HEK293 (cell line): ENCODE measurements around the gene NECTIN4.
A peak's percentile ranks its signal among the peaks of the same experiment; 100 is the strongest.

Experiments
- CTCF ChIA-PET: fragments of 350-600 bp; formaldehyde crosslinking; extraction: SDS; loops from one replicate; lab custom pipeline; 2021; ENCODE audit warnings: antibody characterized with exemption; lab: Yijun Ruan, JAX
- POLR2A ChIA-PET: fragments of 300-600 bp; formaldehyde crosslinking; extraction: SDS; loops from one replicate; lab custom pipeline; 2020; ENCODE audit warnings: antibody characterized with exemption, inconsistent platforms; lab: Yijun Ruan, JAX
- H3K27ac ChIP-seq: fragments of 200-500 bp; sonication (Bioruptor generic); 2 replicates; pipeline ENCODE4 v1.5.1; 2014; ENCODE audit warnings: low read depth, low read length, control low read depth, inconsistent platforms; ENCODE audit errors: extremely low read depth
- H3K36me3 ChIP-seq, 2 experiments: fragments of 200-500 bp in 1 of 2; sonication (Bioruptor generic) in 1 of 2; 1 replicate in 1 of 2; 2 replicates in 1 of 2; pipeline ENCODE4 v1.5.1; 2014 to 2017; ENCODE audit warnings: inconsistent platforms in 2 of 2, low read length in 2 of 2; ENCODE audit not compliant: control insufficient read depth in 2 of 2, insufficient read depth in 1 of 2
- H3K4me1 ChIP-seq: fragments of 200-500 bp; sonication (Bioruptor generic); 2 replicates; pipeline ENCODE4 v1.5.1; 2014; ENCODE audit warnings: mild to moderate bottlenecking, low read length, inconsistent platforms; ENCODE audit not compliant: control insufficient read depth, insufficient read depth
- H3K4me3 ChIP-seq: 2 replicates; pipeline ENCODE4 v1.5.1; 2011; ENCODE audit warnings: low read depth, mild to moderate bottlenecking, control low read depth, low read length, moderate library complexity
- H3K9me3 ChIP-seq: fragments of 200-500 bp; sonication (Bioruptor generic); 2 replicates; pipeline ENCODE4 v1.5.1; 2014; ENCODE audit warnings: low read depth, low read length, inconsistent platforms; ENCODE audit not compliant: control insufficient read depth, insufficient read depth
- CTCF ChIP-seq: fragments of 450-650 bp; formaldehyde crosslinking; IDR thresholded peaks from 2 replicates; pipeline ENCODE4 v1.5.1; 2016; ENCODE audit warnings: missing biosample characterization, missing genetic modification characterization
- EGR2 ChIP-seq: fragments of 450-650 bp; formaldehyde crosslinking; IDR thresholded peaks from 2 replicates; pipeline ENCODE4 v1.5.1; 2016; ENCODE audit warnings: low read depth, missing biosample characterization, missing genetic modification characterization
- FEZF1 ChIP-seq: fragments of 450-650 bp; formaldehyde crosslinking; IDR thresholded peaks from 2 replicates; pipeline ENCODE4 v1.5.1; 2016; ENCODE audit warnings: missing biosample characterization, missing genetic modification characterization
- IKZF3 ChIP-seq: fragments of 450-650 bp; IDR thresholded peaks from 2 replicates; pipeline ENCODE4 v1.5.0; 2018; ENCODE audit warnings: missing biosample characterization, mild to moderate bottlenecking, missing genetic modification characterization, moderate library complexity
- PRDM1 ChIP-seq: fragments of 450-650 bp; formaldehyde crosslinking; IDR thresholded peaks from 2 replicates; pipeline ENCODE4; 2016; ENCODE audit warnings: missing biosample characterization, missing genetic modification characterization
- SCRT1 ChIP-seq: fragments of 450-650 bp; formaldehyde crosslinking; IDR thresholded peaks from 2 replicates; pipeline ENCODE4 v1.5.1; 2016; ENCODE audit warnings: missing biosample characterization, missing genetic modification characterization, borderline replicate concordance
- SCRT2 ChIP-seq: fragments of 450-650 bp; formaldehyde crosslinking; IDR thresholded peaks from 2 replicates; pipeline ENCODE4 v1.5.1; 2016; ENCODE audit warnings: missing biosample characterization, missing genetic modification characterization
- SP7 ChIP-seq: fragments of 450-650 bp; formaldehyde crosslinking; IDR thresholded peaks from 2 replicates; pipeline ENCODE4 v1.5.1; 2016; ENCODE audit warnings: missing biosample characterization, missing genetic modification characterization
- TRIM28 ChIP-seq: IDR thresholded peaks from 2 replicates; pipeline ENCODE4 v1.6.1; 2011; ENCODE audit warnings: low read length, control low read depth, borderline replicate concordance
- ZBTB8A ChIP-seq: fragments of 450-650 bp; formaldehyde crosslinking; IDR thresholded peaks from 2 replicates; pipeline ENCODE4 v1.5.1; 2016; ENCODE audit warnings: missing biosample characterization, missing genetic modification characterization
- ZFHX2 ChIP-seq: fragments of 450-650 bp; formaldehyde crosslinking; conservative IDR thresholded peaks from 2 replicates; pipeline ENCODE4 v1.5.1; 2016; ENCODE audit warnings: missing biosample characterization, missing genetic modification characterization
- ZNF18 ChIP-seq: fragments of 450-650 bp; formaldehyde crosslinking; IDR thresholded peaks from 2 replicates; pipeline ENCODE4 v1.5.1; 2016; ENCODE audit warnings: missing biosample characterization, missing genetic modification characterization
- ZNF23 ChIP-seq: fragments of 450-650 bp; formaldehyde crosslinking; IDR thresholded peaks from 2 replicates; pipeline ENCODE4 v1.5.1; 2016; ENCODE audit warnings: missing biosample characterization, missing genetic modification characterization, borderline replicate concordance
- ZNF335 ChIP-seq: fragments of 450-650 bp; formaldehyde crosslinking; conservative IDR thresholded peaks from 2 replicates; pipeline ENCODE4 v1.5.1; 2016; ENCODE audit warnings: missing biosample characterization, missing genetic modification characterization
- TF ChIP-seq, protein P1 (sequence below): fragments of 450-650 bp; formaldehyde crosslinking; IDR thresholded peaks from 2 replicates; pipeline ENCODE4 v1.5.1; 2017; ENCODE audit warnings: missing biosample characterization, missing genetic modification characterization
- TF ChIP-seq, protein P2 (sequence below): fragments of 450-650 bp; formaldehyde crosslinking; IDR thresholded peaks from 2 replicates; pipeline ENCODE4 v1.5.1; 2016; ENCODE audit warnings: missing biosample characterization, missing genetic modification characterization
- TF ChIP-seq, protein P3 (sequence below): sonication (generic); formaldehyde crosslinking; IDR thresholded peaks from 2 replicates; pipeline ENCODE4 v1.8.1; 2022; ENCODE audit warnings: mild to moderate bottlenecking, moderate library complexity, missing genetic modification reagents

The NECTIN4 gene

DNA sequence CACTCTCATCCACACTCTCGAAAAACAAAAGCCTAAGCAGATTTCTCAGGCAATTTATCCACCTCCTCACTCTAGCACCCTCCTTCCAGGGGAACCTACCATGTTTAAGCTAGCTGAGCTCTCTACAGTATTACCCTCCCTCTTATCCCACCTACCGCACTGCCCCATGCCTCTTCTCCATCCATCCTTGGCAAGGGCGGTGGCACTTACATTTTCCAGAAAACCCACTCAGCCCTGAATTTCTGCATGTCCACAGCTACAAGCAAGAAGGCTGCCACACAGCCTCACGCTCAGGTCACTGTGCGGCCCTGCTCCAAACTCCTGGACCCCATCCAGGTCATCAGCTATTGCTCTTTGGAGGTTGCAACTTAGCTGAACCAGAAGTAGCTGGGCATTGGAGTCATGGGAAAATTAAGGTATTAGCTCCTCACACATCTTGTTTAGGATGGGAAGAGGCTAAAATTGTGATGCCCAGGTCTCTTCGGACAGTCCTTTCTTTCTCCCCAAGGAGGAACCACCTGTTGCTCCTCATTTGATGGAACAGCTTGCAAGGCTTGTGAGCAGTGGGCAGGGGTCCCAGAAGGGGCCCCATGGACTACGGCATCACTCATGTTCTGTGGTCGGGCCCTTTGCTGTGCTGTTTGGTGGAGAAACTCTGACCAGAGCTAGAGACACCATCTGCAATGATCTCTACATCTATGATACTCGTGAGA lies 9.9 kb upstream of the NECTIN4 start:
- peak; percentile 89 for TF ChIP-seq SCRT1 (tag by site-specific recombination)
- TF ChIP-seq PRDM1 (tag by site-specific recombination), result peak; percentile 65; the same call in 1 of the 2 replicates
- TF ChIP-seq, protein P1, sequence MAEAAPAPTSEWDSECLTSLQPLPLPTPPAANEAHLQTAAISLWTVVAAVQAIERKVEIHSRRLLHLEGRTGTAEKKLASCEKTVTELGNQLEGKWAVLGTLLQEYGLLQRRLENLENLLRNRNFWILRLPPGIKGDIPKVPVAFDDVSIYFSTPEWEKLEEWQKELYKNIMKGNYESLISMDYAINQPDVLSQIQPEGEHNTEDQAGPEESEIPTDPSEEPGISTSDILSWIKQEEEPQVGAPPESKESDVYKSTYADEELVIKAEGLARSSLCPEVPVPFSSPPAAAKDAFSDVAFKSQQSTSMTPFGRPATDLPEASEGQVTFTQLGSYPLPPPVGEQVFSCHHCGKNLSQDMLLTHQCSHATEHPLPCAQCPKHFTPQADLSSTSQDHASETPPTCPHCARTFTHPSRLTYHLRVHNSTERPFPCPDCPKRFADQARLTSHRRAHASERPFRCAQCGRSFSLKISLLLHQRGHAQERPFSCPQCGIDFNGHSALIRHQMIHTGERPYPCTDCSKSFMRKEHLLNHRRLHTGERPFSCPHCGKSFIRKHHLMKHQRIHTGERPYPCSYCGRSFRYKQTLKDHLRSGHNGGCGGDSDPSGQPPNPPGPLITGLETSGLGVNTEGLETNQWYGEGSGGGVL (tag by site-specific recombination), result peak; percentile 24; the same call in 1 of the 2 replicates
- no peak for TF ChIP-seq FEZF1 (tag by site-specific recombination)
- TF ChIP-seq ZBTB8A (tag by site-specific recombination), result no peak
- peak; percentile 98 for TF ChIP-seq SCRT2
- TF ChIP-seq, all 188 proteins: peak for 4
- CTCF ChIA-PET, result interaction anchor here (0.6 to 4.5 kb wide), 11 partner anchors 10 to 319 kb away, joined by 3 to 60 read pairs (median 7); partner anchors contain the start of genes DEDD, NECTIN4, PPOX and USF1
- Histone ChIP-seq H3K4me1 (no peaks in the 10 kb centered on the region; the same call in 1 of the 2 replicates), H3K36me3 (peaks cover 11 to 38% of the 10 kb centered on the region in 2 experiments; a peak in 2 of 3 replicates), H3K4me3 (no peak overlapping the region; the same call in 1 of the 2 replicates), H3K9me3 (no peaks in the 10 kb centered on the region), H3K27ac (no peak overlapping the region)
- POLR2A ChIA-PET, result interaction anchor here (1.0 to 2.5 kb wide), 5 partner anchors 13 to 78 kb away, joined by 3 to 10 read pairs (median 6); partner anchors contain the start of genes F11R, NIT1, PFDN2 and USF1

GRCh38 chr1:161098210-161099068 lies 9.1 kb upstream of the NECTIN4 start, which contains the start of gene KLHDC9:
TSS of gene KLHDC9 (plus strand) at chr1:161098361. CDS start at chr1:161098536, 175 bp downstream.
- H3K36me3 ChIP-seq, result peaks cover 11 to 38% of the 10 kb centered on the region in 2 experiments; a peak in 2 of 3 replicates
- peak within 1 kb of the TSS; percentile 12; the same call in 1 of the 2 replicates for H3K27ac ChIP-seq
- H3K4me3 ChIP-seq, result peak within 1 kb of the TSS; percentile 74
- H3K4me1 ChIP-seq, result no peaks in the 10 kb centered on the region; the same call in 1 of the 2 replicates
- no peaks in the 10 kb centered on the region for H3K9me3 ChIP-seq
- CTCF ChIA-PET, result interaction anchor here (0.6 to 4.5 kb wide), 32 partner anchors 9 to 630 kb away, joined by 3 to 60 read pairs (median 4); partner anchors contain the start of genes ARHGAP30, DEDD, ITLN2 and NECTIN4
- POLR2A ChIA-PET, result interaction anchor here (0.6 to 2.5 kb wide), 9 partner anchors 16 to 87 kb away, joined by 3 to 10 read pairs (median 6); partner anchors contain the start of genes F11R, NIT1, PFDN2 and USF1
- TF ChIP-seq, protein P2, sequence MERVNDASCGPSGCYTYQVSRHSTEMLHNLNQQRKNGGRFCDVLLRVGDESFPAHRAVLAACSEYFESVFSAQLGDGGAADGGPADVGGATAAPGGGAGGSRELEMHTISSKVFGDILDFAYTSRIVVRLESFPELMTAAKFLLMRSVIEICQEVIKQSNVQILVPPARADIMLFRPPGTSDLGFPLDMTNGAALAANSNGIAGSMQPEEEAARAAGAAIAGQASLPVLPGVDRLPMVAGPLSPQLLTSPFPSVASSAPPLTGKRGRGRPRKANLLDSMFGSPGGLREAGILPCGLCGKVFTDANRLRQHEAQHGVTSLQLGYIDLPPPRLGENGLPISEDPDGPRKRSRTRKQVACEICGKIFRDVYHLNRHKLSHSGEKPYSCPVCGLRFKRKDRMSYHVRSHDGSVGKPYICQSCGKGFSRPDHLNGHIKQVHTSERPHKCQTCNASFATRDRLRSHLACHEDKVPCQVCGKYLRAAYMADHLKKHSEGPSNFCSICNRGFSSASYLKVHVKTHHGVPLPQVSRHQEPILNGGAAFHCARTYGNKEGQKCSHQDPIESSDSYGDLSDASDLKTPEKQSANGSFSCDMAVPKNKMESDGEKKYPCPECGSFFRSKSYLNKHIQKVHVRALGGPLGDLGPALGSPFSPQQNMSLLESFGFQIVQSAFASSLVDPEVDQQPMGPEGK, result peak; percentile 56; the same call in 1 of the 2 replicates
- TF ChIP-seq IKZF3 (tag by site-specific recombination), result 0 out of 2 replicates have a peak, but pooled peaks have one; percentile 8
- TF ChIP-seq ZNF335 (tag by site-specific recombination), result peak; percentile 20; the same call in 1 of the 2 replicates
- TF ChIP-seq, protein P3, sequence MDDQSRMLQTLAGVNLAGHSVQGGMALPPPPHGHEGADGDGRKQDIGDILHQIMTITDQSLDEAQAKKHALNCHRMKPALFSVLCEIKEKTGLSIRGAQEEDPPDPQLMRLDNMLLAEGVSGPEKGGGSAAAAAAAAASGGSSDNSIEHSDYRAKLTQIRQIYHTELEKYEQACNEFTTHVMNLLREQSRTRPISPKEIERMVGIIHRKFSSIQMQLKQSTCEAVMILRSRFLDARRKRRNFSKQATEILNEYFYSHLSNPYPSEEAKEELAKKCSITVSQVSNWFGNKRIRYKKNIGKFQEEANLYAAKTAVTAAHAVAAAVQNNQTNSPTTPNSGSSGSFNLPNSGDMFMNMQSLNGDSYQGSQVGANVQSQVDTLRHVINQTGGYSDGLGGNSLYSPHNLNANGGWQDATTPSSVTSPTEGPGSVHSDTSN (CRISPR knock-in tag), result peak; percentile 82; the same call in 1 of the 2 replicates
- peak; percentile 33; the same call in 1 of the 2 replicates for TF ChIP-seq EGR2
- no peak for TF ChIP-seq ZNF23 (tag by site-specific recombination)
- TF ChIP-seq ZFHX2 (tag by site-specific recombination), result peak; percentile 47
- TF ChIP-seq SP7 (tag by site-specific recombination), result peak; percentile 22; the same call in 1 of the 2 replicates
- peak; percentile 80 for TF ChIP-seq ZNF18 (tag by site-specific recombination)
- TF ChIP-seq CTCF (tag by site-specific recombination), result peak; percentile 87
- no peak for TF ChIP-seq TRIM28
